Measurements from ENCODE around the gene B9D1. TPM values are rescaled to one million over a fixed set of nuclear protein-coding genes. Genes with fewer than 3 reads are reported as not detected.

B9D1 gene
- total RNA-seq, 1 donor from 2014 or later: 19.0 TPM

DNA sequence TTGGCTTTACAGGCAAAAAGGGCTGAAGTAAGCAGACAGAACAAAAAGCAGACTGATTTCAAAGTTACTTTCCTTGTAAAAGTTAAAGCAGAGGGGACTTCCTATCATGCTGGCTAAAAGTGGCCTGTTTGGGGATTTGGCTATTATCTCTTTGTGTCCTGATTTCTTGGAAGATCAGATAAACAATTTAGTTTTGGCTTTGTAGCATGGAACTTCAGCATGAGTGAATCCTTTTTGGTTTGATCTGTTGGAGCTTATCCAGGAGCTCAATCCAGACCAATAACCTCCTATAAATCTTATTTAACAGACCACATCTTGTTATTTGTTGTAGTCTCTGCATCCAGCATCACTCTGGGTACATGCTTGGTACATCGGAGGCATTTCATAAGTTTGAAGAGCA lies 39.6 kb upstream of the B9D1 start:
- no peaks in the 10 kb centered on the region for H3K27me3 ChIP-seq (ENCODE audit: control insufficient read depth, insufficient read depth, low read length)
- H3K4me3 ChIP-seq (ENCODE audit: low read depth, low read length): no peak overlapping the region
- DNase-seq (ENCODE audit: low read depth): no peak
- TF ChIP-seq, protein P1, sequence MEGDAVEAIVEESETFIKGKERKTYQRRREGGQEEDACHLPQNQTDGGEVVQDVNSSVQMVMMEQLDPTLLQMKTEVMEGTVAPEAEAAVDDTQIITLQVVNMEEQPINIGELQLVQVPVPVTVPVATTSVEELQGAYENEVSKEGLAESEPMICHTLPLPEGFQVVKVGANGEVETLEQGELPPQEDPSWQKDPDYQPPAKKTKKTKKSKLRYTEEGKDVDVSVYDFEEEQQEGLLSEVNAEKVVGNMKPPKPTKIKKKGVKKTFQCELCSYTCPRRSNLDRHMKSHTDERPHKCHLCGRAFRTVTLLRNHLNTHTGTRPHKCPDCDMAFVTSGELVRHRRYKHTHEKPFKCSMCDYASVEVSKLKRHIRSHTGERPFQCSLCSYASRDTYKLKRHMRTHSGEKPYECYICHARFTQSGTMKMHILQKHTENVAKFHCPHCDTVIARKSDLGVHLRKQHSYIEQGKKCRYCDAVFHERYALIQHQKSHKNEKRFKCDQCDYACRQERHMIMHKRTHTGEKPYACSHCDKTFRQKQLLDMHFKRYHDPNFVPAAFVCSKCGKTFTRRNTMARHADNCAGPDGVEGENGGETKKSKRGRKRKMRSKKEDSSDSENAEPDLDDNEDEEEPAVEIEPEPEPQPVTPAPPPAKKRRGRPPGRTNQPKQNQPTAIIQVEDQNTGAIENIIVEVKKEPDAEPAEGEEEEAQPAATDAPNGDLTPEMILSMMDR (IDR thresholded peaks at IDR 0.05; ENCODE audit: insufficient read depth, low read length, poor library complexity, severe bottlenecking): no peak
- H3K36me3 ChIP-seq (ENCODE audit: control insufficient read depth, insufficient read depth, low read length): no peaks in the 10 kb centered on the region

DNA sequence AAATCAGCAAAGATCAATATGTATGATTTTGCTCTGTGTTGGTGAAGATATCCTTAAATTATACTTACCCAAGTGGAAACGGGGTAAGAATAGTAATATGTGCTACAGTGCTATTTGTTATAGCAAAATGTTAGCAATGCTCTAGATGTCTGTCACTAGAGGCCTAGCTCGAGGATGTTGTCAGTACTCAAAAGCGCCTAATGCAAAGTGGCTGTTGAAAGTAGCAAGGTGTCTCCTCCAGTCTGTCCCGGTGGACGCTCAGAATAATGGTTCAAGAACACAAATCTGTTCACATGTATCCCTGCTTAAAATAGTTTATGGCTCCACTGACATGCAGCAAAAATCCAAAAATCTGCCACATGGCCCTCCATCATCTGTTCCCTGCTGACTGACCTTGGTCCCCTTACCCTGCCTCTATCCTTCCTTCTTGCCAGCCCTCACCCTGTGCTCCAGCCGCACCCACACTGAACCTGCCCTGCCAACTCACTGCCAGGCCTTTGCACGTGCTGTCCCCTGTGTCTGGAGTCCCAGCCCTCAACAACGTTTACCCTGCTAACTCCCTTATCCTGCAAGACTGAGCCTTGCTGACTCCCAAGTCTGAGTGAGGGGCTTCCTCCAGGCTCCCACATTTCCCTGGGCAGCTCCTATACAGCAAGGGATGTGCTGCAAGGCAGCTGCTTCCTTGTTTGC lies 38.9 kb upstream of the B9D1 start:
- H3K4me3 ChIP-seq (ENCODE audit: low read depth, low read length): no peak overlapping the region
- TF ChIP-seq, protein P1 (IDR thresholded peaks at IDR 0.05; ENCODE audit: insufficient read depth, low read length, poor library complexity, severe bottlenecking): no peak
- no peak for DNase-seq (ENCODE audit: low read depth)
- H3K36me3 ChIP-seq (ENCODE audit: control insufficient read depth, insufficient read depth, low read length): no peaks in the 10 kb centered on the region
- no peaks in the 10 kb centered on the region for H3K27me3 ChIP-seq (ENCODE audit: control insufficient read depth, insufficient read depth, low read length)

DNA sequence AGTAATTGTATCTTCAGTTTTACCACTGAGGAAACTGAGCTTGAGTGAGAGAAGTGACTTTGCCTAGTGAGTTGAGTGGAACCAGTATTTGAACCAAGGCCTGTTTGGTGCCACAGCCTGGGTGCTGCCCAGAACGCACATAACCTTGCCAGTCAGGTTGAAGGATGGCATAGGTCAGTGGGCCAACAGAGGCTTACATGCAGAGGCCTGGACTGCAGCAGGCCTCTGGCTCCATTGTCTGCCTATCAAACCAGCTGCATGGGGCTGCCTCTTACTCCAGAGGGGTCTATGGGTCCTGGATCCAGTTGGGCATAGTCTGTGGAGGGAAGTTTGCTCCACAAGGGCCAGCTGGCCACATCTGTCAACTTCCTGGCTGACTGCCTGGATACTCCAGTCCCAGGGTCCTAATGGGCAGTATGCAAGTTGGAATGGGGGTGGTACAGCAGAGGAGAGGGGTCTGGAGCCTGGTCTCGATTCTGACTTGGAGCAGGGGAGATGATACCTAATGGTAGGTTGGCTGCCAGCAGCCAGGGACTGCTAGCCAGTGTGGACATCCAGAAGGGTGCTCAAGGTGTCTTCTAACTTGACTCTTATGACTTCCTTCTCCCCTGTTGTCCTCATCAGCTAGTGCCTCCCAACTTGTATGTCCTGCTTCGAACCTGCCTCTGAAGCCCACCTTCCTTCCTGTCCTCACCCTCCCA lies 37.4 kb upstream of the B9D1 start:
- DNase-seq (ENCODE audit: low read depth): no peak
- TF ChIP-seq, protein P1 (IDR thresholded peaks at IDR 0.05; ENCODE audit: insufficient read depth, low read length, poor library complexity, severe bottlenecking): no peak
- Histone ChIP-seq H3K36me3 (ENCODE audit: control insufficient read depth, insufficient read depth, low read length) (no peaks in the 10 kb centered on the region), H3K27me3 (ENCODE audit: control insufficient read depth, insufficient read depth, low read length) (no peaks in the 10 kb centered on the region), H3K4me3 (ENCODE audit: low read depth, low read length) (no peak overlapping the region)

DNA sequence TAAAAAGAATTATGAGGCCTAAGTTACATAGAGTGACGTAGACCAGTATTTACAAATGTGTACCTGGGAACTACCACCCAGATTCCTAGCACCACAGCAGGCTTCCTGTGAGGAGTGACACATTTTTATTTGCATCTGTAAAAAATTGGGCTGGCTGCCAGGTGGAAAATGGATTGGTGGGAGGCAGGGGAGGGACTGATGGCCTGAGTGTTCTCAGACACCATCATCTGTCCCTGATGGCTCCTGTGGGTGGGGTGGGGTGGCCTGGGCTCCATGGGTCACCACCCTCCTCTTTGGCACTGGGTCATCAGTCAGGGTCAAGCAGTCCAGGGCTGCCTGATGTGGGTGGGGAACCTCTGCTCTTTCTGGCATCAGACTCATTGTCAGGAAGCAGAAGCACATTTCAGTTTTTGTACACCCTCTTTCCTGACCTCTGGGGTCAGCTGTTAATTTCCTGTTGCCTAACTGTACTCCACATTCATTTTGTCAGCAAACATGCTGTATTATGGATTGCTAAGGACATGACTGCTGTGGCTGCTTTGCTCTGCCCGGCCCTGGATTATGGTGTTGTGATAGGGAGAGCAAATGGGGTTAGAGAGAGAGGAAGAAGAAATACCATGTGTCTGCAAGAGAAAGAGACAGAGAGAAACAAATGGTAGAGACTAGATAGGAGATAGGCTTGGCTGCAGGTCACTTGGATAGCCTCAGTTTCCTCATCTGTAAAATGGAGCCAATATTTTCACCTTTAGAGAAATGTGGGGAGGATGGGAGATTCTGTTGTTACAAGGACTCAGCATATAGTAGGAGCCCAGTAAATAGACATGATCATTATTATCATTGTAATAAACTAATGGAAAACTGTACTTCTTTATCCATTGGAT lies 36.0 kb upstream of the B9D1 start:
- Histone ChIP-seq H3K4me3 (ENCODE audit: low read depth, low read length) (no peak overlapping the region), H3K27me3 (ENCODE audit: control insufficient read depth, insufficient read depth, low read length) (no peaks in the 10 kb centered on the region), H3K36me3 (ENCODE audit: control insufficient read depth, insufficient read depth, low read length) (no peaks in the 10 kb centered on the region)
- TF ChIP-seq, protein P1 (IDR thresholded peaks at IDR 0.05; ENCODE audit: insufficient read depth, low read length, poor library complexity, severe bottlenecking): no peak
- DNase-seq (ENCODE audit: low read depth): no peak

DNA sequence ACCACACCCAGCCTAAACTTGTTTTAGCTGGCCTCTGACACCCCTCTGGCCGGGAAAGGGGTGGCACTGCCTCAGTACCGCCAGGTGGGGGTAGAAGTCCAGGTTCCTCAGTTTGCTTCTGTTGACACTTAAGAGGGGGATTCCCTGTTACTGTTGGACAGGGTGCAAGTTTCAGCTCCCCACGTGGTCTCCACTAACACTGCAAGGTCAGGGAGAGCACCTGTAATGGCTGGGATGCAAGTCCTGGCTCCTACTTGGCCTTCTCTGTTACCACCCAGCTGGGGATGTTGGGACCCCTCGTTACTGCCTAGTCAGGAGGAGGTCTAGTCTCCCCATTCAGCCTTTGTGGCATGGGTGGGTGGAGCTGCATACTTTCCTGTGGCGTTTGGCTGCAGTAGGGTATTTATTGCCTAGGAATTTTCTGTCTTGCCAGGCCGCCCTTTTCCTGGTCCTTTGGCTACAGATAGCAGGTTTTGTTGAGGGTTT lies 35.1 kb upstream of the B9D1 start:
- Histone ChIP-seq H3K36me3 (ENCODE audit: control insufficient read depth, insufficient read depth, low read length) (no peaks in the 10 kb centered on the region), H3K27me3 (ENCODE audit: control insufficient read depth, insufficient read depth, low read length) (no peaks in the 10 kb centered on the region), H3K4me3 (ENCODE audit: low read depth, low read length) (no peak overlapping the region)
- TF ChIP-seq, protein P1 (IDR thresholded peaks at IDR 0.05; ENCODE audit: insufficient read depth, low read length, poor library complexity, severe bottlenecking): no peak
- DNase-seq (ENCODE audit: low read depth): no peak

All from kidney epithelial cell (primary cell).